ENCODE data around the gene UBE2V1. TPM values are rescaled to one million over a fixed set of nuclear protein-coding genes. Genes with fewer than 3 reads are reported as not detected.

UBE2V1 gene
- total RNA-seq, 1 donor from 2014 or later = 77.1 TPM

- no peak for DNase-seq
- no peak overlapping the region for H3K27ac ChIP-seq (replicated peaks)
- intact Hi-C loops (cut with micrococcal nuclease) = no loop called here
- H3K4me1 ChIP-seq = peaks cover 11% of the 10 kb centered on the region
- H3K9me3 ChIP-seq (replicated peaks) = no peaks in the 10 kb centered on the region
- no peaks in the 10 kb centered on the region for H3K27me3 ChIP-seq (ENCODE audit: low read depth)
- no peak overlapping the region for H3K4me3 ChIP-seq
- TF ChIP-seq CTCF (IDR thresholded peaks at IDR 0.05; ENCODE audit: borderline replicate concordance) = no peak
- H3K36me3 ChIP-seq = peaks cover 65% of the 10 kb centered on the region
These were observed 11.5 kb upstream of the UBE2V1 start for GRCh38 chr20:50124496-50124895.

- Histone ChIP-seq H3K27me3 (ENCODE audit: low read depth) (no peaks in the 10 kb centered on the region), H3K4me1 (peaks cover 9% of the 10 kb centered on the region), H3K4me3 (no peak overlapping the region), H3K36me3 (peaks cover 54% of the 10 kb centered on the region), H3K27ac (replicated peaks) (no peak overlapping the region), H3K9me3 (replicated peaks) (no peaks in the 10 kb centered on the region)
- no peak for DNase-seq
- TF ChIP-seq CTCF (IDR thresholded peaks at IDR 0.05; ENCODE audit: borderline replicate concordance) = no peak
- intact Hi-C loops (cut with micrococcal nuclease) = no loop called here
These were observed 10.5 kb upstream of the UBE2V1 start for GRCh38 chr20:50123418-50123817.

GRCh38 chr20:50122763-50123162 lies 9.8 kb upstream of the UBE2V1 start:
- Histone ChIP-seq H3K4me1 (peaks cover 9% of the 10 kb centered on the region), H3K9me3 (replicated peaks) (no peaks in the 10 kb centered on the region), H3K27ac (replicated peaks) (no peak overlapping the region), H3K4me3 (no peak overlapping the region), H3K36me3 (peaks cover 47% of the 10 kb centered on the region), H3K27me3 (ENCODE audit: low read depth) (no peaks in the 10 kb centered on the region)
- no peak for TF ChIP-seq CTCF (IDR thresholded peaks at IDR 0.05; ENCODE audit: borderline replicate concordance)
- DNase-seq = no peak
- intact Hi-C loops (cut with micrococcal nuclease) = no loop called here

- intact Hi-C loops (cut with micrococcal nuclease) = no loop called here
- H3K9me3 ChIP-seq (replicated peaks) = no peaks in the 10 kb centered on the region
- no peak overlapping the region for H3K4me3 ChIP-seq
- peaks cover 38% of the 10 kb centered on the region for H3K36me3 ChIP-seq
- peaks cover 9% of the 10 kb centered on the region for H3K4me1 ChIP-seq
- H3K27ac ChIP-seq (replicated peaks) = peak overlapping the region; percentile 48
- no peak for DNase-seq
- no peaks in the 10 kb centered on the region for H3K27me3 ChIP-seq (ENCODE audit: low read depth)
- no peak for TF ChIP-seq CTCF (IDR thresholded peaks at IDR 0.05; ENCODE audit: borderline replicate concordance)
These were observed 8.9 kb upstream of the UBE2V1 start for GRCh38 chr20:50121858-50122271.

GRCh38 chr20:50120935-50121693 lies 8.2 kb upstream of the UBE2V1 start:
- Histone ChIP-seq H3K4me3 (no peak overlapping the region), H3K9me3 (replicated peaks) (no peaks in the 10 kb centered on the region), H3K27ac (replicated peaks) (peak overlapping the region; percentile 48), H3K27me3 (ENCODE audit: low read depth) (no peaks in the 10 kb centered on the region), H3K36me3 (peaks cover 33% of the 10 kb centered on the region), H3K4me1 (peaks cover 15% of the 10 kb centered on the region)
- intact Hi-C loops (cut with micrococcal nuclease) = no loop called here
- DNase-seq = peak; percentile 48
- peak; percentile 92 for TF ChIP-seq CTCF (IDR thresholded peaks at IDR 0.05; ENCODE audit: borderline replicate concordance)

Measured in left ventricle myocardium inferior (tissue), 1 donor.